Stimulated activated CD8-positive, alpha-beta memory T cell treated with anti-CD3 and anti-CD28 coated beads, Interleukin-7, amount 100 ng/mL, for 24 hours (primary cell): ENCODE measurements around the gene CRYBG3.

Source experiments
- DNase-seq: peaks from one replicate; pipeline ENCODE4 v3.0.0-alpha.2; 2020; ENCODE audit warnings: low read depth

CRYBG3 gene

GRCh38 chr3:97948351-97949109 lies 126.7 kb downstream of the CRYBG3 start:
- no peak for DNase-seq

DNA sequence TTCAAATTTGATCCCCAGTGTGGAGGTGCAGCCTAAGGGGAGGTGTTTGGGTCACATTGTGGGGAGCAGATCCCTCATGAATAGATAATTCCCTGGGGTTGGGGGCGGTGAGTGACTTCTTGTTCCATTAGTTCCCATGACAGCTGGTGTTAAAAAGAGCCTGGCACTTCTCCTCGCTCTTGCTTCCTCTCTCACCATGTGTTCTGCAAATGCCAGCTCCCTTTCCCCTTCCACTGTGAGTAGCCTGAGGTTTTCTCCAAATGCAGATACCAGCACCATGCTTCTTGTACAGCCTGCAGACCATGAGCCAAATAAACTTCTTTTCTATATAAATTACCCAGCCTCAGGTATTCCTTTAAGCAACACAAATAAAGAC lies 127.3 kb downstream of the CRYBG3 start:
- DNase-seq, result no peak

GRCh38 chr3:97949743-97950142 lies 127.9 kb downstream of the CRYBG3 start:
- no peak for DNase-seq

DNA sequence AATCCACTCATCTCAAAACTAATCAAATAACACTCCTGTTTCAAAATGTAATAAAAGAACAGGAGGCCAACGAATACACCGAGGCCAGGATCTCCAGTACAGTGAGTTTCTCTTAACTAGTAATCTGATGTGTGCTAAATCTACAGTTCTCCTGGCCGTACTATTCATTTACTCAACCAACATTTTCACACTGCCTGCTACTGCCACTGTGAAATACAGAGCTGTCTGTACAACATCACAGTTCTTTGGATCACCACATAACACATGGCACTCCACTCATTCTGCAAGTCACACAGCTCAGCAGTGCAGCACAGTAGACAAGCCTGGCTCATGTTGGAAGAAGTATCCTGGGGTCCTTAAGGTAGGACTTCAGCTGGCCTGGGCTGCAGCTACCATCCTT lies 128.5 kb downstream of the CRYBG3 start:
- no peak for DNase-seq

GRCh38 chr3:97952280-97952679 lies 130.5 kb downstream of the CRYBG3 start:
- no peak for DNase-seq

- DNase-seq, result no peak
These were observed 131.1 kb downstream of the CRYBG3 start for GRCh38 chr3:97952872-97953271.

DNA sequence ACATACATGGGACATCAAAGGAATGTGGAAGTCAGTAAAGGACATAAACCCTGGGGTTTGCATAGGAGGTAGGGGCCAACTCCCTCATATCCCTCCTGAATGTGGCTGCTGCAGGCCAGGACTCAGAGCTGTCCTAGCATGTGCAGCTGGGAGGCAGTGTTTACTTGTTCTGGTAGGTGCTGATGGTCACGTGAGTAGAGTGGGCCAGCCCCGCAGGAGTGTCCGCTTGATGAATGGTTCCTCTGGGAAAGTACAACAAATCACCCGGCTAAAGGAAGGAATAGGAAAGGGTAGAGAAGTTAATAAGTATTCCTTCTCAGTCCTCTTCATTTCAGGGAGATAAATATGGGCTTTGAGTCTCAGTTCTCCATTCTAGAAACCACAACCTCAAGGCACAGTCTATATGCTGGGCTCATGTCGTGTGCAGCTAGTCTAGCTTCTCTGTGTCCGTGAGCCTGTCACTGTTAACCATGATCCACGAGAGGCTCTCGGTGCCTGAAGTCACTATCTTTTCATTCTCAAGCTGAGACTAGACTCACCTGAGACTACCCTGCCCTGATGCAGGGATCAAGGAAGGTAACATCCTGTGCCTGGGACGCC lies 132.5 kb downstream of the CRYBG3 start:
- DNase-seq, result no peak

DNA sequence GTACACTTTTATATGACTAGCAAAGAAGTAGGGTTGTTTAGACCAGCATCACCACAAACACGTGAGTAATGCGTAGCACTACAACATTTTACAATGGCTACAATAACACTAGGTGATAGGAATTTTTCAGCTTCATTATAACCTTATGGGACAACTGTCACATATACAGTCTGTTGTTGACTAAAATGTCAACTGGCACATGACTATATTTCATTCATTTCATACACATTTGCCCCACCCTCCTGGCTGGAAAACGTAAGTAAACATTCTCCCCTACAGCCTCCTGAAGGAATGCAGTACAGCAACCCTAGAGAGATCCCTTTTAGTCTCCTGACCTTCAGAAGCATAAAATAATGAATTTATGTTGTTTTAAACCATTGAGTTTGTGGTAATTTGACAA lies 134.2 kb downstream of the CRYBG3 start:
- no peak for DNase-seq

GRCh38 chr3:97957617-97958311 lies 136.0 kb downstream of the CRYBG3 start:
- DNase-seq, result no peak

GRCh38 chr3:97958396-97958795 lies 136.6 kb downstream of the CRYBG3 start:
- DNase-seq, result no peak

DNA sequence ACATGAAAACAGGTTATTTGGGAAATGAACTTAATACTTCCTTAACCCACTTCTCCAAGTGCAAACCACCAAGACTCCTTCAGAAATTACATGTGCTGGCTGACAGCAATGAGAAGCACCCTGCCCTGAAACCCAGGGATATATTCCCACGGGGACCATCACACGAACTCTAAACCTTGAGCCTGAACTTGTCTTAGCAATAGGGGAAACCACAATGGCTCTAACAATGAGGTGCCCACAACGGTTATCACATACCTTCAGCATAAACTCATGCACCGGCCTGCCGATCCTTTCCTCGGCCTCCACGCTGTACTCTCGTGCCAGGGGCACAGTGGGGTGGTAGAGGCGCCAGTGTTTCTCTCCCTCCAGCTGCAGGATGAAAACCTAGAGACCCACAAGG lies 137.0 kb downstream of the CRYBG3 start:
- DNase-seq, result no peak

DNA sequence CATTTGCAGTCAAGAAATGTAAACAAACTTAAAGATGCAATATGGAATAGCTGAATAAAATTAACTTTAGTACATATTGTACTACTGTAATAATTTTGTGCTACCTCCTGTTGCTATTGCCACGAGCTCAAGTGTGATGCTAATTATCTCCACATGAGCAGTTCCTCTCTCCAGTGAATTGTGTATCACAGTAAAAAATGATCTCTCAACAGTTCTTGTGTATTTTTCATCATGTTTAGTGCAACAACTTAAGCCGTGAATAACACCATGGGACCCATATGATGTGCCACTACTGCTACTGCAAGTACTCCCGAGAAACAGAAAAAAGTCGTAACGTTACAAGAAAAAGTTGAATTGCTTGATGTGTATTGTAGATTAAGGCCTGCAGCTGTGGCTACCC lies 138.1 kb downstream of the CRYBG3 start:
- no peak for DNase-seq

DNA sequence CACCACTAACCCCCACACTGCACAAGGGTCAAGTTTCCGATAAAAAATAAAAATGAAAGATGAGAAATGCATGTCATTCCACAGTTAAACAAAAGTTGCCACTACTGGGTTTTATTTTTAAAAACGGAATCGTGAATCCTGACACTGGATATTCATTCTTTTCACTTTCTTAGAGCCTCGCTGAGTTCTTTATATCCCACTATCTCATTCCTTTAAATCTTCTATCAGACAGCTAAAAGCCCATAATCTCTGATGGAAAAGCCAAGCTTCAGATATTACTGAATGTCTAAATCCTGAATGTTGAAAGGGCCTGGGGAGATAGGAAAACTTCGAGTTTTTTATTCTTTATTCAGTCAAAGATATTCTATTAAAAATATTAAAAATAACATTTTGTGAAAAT lies 138.7 kb downstream of the CRYBG3 start:
- DNase-seq, result no peak

DNA sequence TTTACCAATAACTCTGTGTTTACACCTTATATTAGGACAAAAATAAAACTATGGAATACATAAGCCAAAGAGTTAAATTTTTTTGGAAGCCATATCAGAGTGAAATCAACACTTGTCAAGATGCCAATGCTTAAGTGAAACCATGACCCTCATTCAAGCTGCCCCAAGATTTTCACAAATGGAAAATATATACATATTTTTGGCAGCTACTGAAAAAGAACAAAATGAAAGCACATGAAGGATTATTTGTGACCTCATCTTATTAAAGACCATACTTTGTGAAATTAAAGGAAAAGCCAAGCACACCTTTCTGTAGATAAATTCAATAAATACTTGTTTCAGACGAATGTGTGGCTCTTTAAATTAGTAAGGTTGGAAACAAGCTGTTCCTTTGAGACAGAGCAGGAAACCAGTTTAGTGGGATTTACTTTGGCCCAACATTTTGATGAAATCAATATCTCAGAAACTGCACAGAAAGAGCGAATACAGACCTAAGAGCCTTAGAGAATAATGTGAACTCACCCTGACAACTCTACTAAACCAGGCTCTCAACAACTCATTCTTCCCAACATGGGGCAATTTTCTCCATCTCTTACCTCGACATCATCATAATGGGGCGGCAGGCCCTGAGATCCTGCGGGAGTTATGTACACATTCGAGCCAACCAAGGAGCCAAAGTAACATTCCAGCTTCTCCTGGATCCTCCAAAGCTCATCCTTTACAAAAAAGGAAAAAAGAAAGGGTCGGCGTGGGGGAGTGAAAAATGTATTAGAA lies 139.4 kb downstream of the CRYBG3 start:
- no peak for DNase-seq

- DNase-seq, result no peak
These were observed 146.2 kb downstream of the CRYBG3 start for GRCh38 chr3:97967966-97968365.

DNA sequence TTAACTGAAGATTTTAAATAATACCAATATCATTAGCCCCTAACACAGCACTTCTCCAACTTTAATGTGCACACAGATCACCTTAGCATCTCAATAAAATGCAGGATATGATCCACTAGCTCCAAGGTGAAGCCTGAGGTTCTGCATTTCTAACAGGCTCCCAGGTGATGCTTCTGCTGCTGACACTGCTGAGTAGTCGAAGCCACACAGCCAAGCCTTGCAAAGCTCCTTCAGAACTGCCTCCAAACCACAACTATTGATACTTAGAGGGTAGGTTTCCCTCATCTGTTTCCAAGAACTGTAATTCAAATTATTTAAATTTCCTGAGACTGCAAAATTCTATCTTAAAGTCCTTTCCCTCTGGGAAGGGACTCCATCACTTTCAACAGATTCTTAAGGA lies 146.6 kb downstream of the CRYBG3 start:
- DNase-seq, result no peak

DNA sequence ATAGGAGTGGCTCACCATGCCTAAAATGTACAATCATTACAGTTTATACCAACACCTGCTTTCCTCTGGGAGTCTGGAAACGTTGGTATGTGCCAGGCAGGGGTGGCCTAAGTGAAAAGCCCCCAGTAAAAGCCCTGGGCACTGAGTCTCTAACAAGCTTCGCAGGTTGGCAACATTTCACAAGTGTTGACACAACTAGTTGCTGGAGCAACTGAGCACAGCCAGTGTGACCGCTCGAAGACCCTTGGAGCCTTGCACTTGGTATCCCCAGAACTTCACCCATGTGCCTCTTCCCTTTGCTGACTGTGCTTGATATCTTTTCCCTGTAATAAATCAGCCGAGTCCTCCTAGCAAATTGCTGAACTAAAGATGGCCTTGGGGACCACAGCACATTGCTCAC lies 147.7 kb downstream of the CRYBG3 start:
- no peak for DNase-seq

- no peak for DNase-seq
These were observed 148.3 kb downstream of the CRYBG3 start for GRCh38 chr3:97970156-97970555.

DNA sequence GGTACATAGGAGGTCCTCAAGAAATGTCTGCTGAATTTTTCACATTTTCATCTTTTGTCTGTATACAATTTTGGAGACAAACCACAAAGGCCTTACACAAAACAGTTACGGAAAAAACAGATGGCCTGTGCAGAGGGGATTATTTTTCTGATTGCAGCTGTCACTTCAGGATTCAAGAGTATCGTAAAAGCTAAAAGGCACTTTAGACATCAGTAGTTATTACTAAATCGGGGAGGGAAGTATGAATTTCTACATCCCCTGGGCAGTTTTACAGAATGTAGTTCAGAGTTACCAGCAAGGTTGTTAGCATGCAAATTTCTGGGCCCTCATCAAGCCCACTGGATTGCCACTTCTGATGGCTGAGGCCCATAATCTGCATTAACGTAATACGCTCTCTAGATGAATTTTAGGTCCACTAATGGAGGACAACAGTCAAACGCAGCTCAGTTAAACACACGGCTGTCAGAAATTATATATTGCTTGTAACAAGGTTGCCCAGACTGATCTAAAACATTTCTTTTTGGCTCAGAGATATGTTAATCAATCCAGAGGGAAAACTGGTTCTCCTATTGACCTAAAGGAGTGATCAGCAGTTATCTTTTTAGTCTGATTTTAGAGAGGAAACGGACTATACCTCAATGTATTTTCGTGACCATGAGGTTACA lies 149.3 kb downstream of the CRYBG3 start:
- DNase-seq, result no peak

- peak; percentile 48 for DNase-seq
These were observed 150.1 kb downstream of the CRYBG3 start, which contains the start of gene RIOX2 for GRCh38 chr3:97971679-97972567. TSS of gene RIOX2 (minus strand) at chr3:97972431. CDS start at chr3:97967593, 4,838 bp downstream.

- no peak for DNase-seq
These were observed 151.2 kb downstream of the CRYBG3 start for GRCh38 chr3:97972976-97973375.
